Activated CD4-positive, alpha-beta T cell treated with anti-CD3 and anti-CD28 coated beads for 36 hours (primary cell): ENCODE results near the gene FARS2. TPM values are rescaled to one million over a fixed set of nuclear protein-coding genes. Genes with fewer than 3 reads are reported as not detected.

Source experiments
- ATAC-seq: fragments of 200-7000 bp; cut with Tn5 transposase; one replicate; pipeline ENCODE4 v1.10.0; 2021; ENCODE audit warnings: mild to moderate bottlenecking, moderate library complexity
- CTCF ChIA-PET: fragments of 350-600 bp; sonication (Branson Sonifier 250); formaldehyde crosslinking; loops from one replicate; lab custom pipeline; 2021; ENCODE audit warnings: antibody characterized with exemption; lab: Charles Lee
- POLR2A ChIA-PET: fragments of 350-600 bp; sonication (Branson Sonifier 250); formaldehyde crosslinking; loops from one replicate; lab custom pipeline; 2021; ENCODE audit warnings: antibody characterized with exemption, inconsistent platforms; lab: Charles Lee
- DNase-seq: peaks from one replicate; pipeline ENCODE4 v3.0.0-alpha.2; 2020
- H3K27ac Mint-ChIP-seq: one replicate; pipeline ENCODE4 v1.8.0; 2021; ENCODE audit warnings: mixed read lengths
- H3K27me3 Mint-ChIP-seq: one replicate; pipeline ENCODE4 v1.8.0; 2021; ENCODE audit warnings: mixed read lengths
- H3K36me3 Mint-ChIP-seq: one replicate; pipeline ENCODE4 v1.8.0; 2021; ENCODE audit warnings: low read depth, mixed read lengths
- H3K4me1 Mint-ChIP-seq: one replicate; pipeline ENCODE4 v1.8.0; 2021; ENCODE audit warnings: mixed read lengths
- H3K4me3 Mint-ChIP-seq: one replicate; pipeline ENCODE4 v1.8.0; 2021; ENCODE audit warnings: mild to moderate bottlenecking, moderate library complexity, mixed read lengths
- H3K9me3 Mint-ChIP-seq: one replicate; pipeline ENCODE4 v1.8.0; 2021; ENCODE audit warnings: low read depth, mixed read lengths
- intact Hi-C, 2 experiments: fragments of 100-400 bp; cut with DNase I in 1 of 2; cut with micrococcal nuclease in 1 of 2; formaldehyde crosslinking; loops; one replicate each; pipeline versions ENCODE4 v1.14.2 to v1.15.1; 2022 to 2024; cut with DNase I, micrococcal nuclease
- total RNA-seq, 2 experiments: library from RNA; stranded (reverse); gene quantifications; one replicate each; pipeline ENCODE4 v1.2.3, GENCODE V29; 2021

Gene FARS2
- total RNA-seq, 2 experiments from 2014 or later, result 17.6 to 18.4 TPM

- no peaks in the 10 kb centered on the region for H3K27me3 Mint-ChIP-seq
- peaks cover 4% of the 10 kb centered on the region for H3K36me3 Mint-ChIP-seq
- intact Hi-C loops, result no loop called here
- POLR2A ChIA-PET, result no interaction called here
- H3K27ac Mint-ChIP-seq, result peak overlapping the region; percentile 72
- no peak overlapping the region for H3K4me3 Mint-ChIP-seq
- CTCF ChIA-PET, result no interaction called here
- ATAC-seq (peak; percentile 36), DNase-seq (peak; percentile 18)
- H3K4me1 Mint-ChIP-seq, result peaks cover 11% of the 10 kb centered on the region
- H3K9me3 Mint-ChIP-seq, result peaks cover 4% of the 10 kb centered on the region
These were observed 319.6 kb downstream of the FARS2 start for GRCh38 chr6:5580736-5581581.

DNA sequence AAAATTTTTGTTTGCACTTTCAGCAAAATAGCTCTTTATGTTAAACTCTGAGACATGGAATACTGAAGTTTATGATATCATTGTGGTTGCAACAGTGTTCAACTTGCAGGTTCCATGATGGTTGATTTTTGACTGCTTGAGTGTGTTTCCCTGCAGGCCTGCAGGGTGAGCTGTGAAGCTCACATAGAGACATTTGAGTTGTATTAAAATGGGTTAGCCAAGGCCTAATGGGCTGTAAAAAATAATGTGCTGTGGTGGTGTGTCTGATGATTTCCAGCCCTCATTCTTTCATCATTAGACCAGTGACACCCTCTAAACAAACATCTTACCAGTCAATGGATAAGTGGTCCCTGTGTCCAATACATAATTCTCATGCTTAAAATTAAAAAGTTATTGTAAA, 321.4 kb downstream of the FARS2 start:
- no peak for ATAC-seq
- H3K27me3 Mint-ChIP-seq, result no peaks in the 10 kb centered on the region

GRCh38 chr6:5583528-5583927, 322.2 kb downstream of the FARS2 start:
- Mint-ChIP-seq H3K4me3 (no peak overlapping the region), H3K4me1 (peaks cover 11% of the 10 kb centered on the region), H3K9me3 (peaks cover 8% of the 10 kb centered on the region), H3K36me3 (peaks cover 8% of the 10 kb centered on the region), H3K27ac (no peak overlapping the region), H3K27me3 (no peaks in the 10 kb centered on the region)
- ATAC-seq (no peak), DNase-seq (no peak)
- intact Hi-C loops, result no loop called here
- ChIA-PET POLR2A (no interaction called here), CTCF (no interaction called here)

More for the DNA sequence above, 321.4 kb downstream of the FARS2 start:
- Mint-ChIP-seq H3K9me3 (peaks cover 8% of the 10 kb centered on the region), H3K4me1 (peaks cover 11% of the 10 kb centered on the region), H3K4me3 (no peak overlapping the region), H3K27ac (no peak overlapping the region), H3K36me3 (peaks cover 8% of the 10 kb centered on the region)
- ChIA-PET POLR2A (no interaction called here), CTCF (no interaction called here)
- DNase-seq, result no peak
- intact Hi-C loops, result no loop called here

DNA sequence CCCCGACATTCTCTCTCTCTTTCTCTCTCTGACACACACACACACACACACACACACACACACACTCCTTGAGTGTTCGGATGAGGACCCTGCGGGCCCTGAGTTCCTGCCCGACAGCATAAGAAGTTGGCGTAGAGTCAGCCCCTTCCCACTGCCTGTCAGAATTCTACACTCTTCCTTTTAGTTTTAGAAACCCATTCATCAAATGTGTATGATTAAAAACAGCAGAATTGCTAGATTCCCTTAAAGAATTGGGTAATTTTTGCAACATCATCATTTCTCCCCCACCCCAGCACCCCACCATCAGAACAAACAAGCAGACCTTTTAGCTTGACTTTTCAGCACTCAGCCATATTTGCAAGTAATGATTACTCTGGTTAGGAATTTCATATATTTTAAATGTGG, 322.8 kb downstream of the FARS2 start:
- Mint-ChIP-seq H3K4me3 (no peak overlapping the region), H3K9me3 (peaks cover 8% of the 10 kb centered on the region), H3K4me1 (peaks cover 11% of the 10 kb centered on the region), H3K27ac (no peak overlapping the region), H3K27me3 (no peaks in the 10 kb centered on the region), H3K36me3 (peaks cover 8% of the 10 kb centered on the region)
- intact Hi-C loops, result no loop called here
- DNase-seq, result no peak
- CTCF ChIA-PET, result no interaction called here
- no peak for ATAC-seq
- POLR2A ChIA-PET, result no interaction called here

GRCh38 chr6:5587648-5588047, 326.3 kb downstream of the FARS2 start:
- no peaks in the 10 kb centered on the region for H3K27me3 Mint-ChIP-seq
- H3K36me3 Mint-ChIP-seq, result peaks cover 5% of the 10 kb centered on the region
- DNase-seq, result no peak
- H3K9me3 Mint-ChIP-seq, result peaks cover 8% of the 10 kb centered on the region
- H3K4me1 Mint-ChIP-seq, result no peaks in the 10 kb centered on the region
- ChIA-PET CTCF (no interaction called here), POLR2A (no interaction called here)
- H3K27ac Mint-ChIP-seq, result no peak overlapping the region
- H3K4me3 Mint-ChIP-seq, result no peak overlapping the region
- no peak for ATAC-seq
- intact Hi-C loops, result no loop called here

- Mint-ChIP-seq H3K27ac (no peak overlapping the region), H3K4me3 (no peak overlapping the region), H3K9me3 (peaks cover 8% of the 10 kb centered on the region), H3K36me3 (peaks cover 5% of the 10 kb centered on the region), H3K27me3 (no peaks in the 10 kb centered on the region), H3K4me1 (no peaks in the 10 kb centered on the region)
- intact Hi-C loops, result no loop called here
- CTCF ChIA-PET, result interaction anchor here (0.6 to 0.9 kb wide), 2 partner anchors 8 to 113 kb away, joined by 3 read pairs; no protein-coding TSS in a partner anchor
- DNase-seq (no peak), ATAC-seq (no peak)
- POLR2A ChIA-PET, result no interaction called here
These were observed 328.3 kb downstream of the FARS2 start for GRCh38 chr6:5589422-5590141.

- ChIA-PET POLR2A (no interaction called here), CTCF (interaction anchor here (0.6 to 0.9 kb wide), 2 partner anchors 7 to 113 kb away, joined by 3 read pairs; no protein-coding TSS in a partner anchor)
- DNase-seq (no peak), ATAC-seq (no peak)
- peaks cover 8% of the 10 kb centered on the region for H3K9me3 Mint-ChIP-seq
- no peaks in the 10 kb centered on the region for H3K4me1 Mint-ChIP-seq
- no peaks in the 10 kb centered on the region for H3K27me3 Mint-ChIP-seq
- no peak overlapping the region for H3K27ac Mint-ChIP-seq
- no peak overlapping the region for H3K4me3 Mint-ChIP-seq
- intact Hi-C loops, result no loop called here
- peaks cover 5% of the 10 kb centered on the region for H3K36me3 Mint-ChIP-seq
These were observed 328.9 kb downstream of the FARS2 start for GRCh38 chr6:5590187-5590586.

- Mint-ChIP-seq H3K4me3 (no peak overlapping the region), H3K36me3 (peaks cover 3% of the 10 kb centered on the region), H3K4me1 (no peaks in the 10 kb centered on the region), H3K27me3 (no peaks in the 10 kb centered on the region), H3K9me3 (no peaks in the 10 kb centered on the region), H3K27ac (no peak overlapping the region)
- no peak for DNase-seq
- ChIA-PET CTCF (no interaction called here), POLR2A (no interaction called here)
- no peak for ATAC-seq
- intact Hi-C loops, result no loop called here
These were observed 331.7 kb downstream of the FARS2 start for GRCh38 chr6:5592886-5593519.

DNA sequence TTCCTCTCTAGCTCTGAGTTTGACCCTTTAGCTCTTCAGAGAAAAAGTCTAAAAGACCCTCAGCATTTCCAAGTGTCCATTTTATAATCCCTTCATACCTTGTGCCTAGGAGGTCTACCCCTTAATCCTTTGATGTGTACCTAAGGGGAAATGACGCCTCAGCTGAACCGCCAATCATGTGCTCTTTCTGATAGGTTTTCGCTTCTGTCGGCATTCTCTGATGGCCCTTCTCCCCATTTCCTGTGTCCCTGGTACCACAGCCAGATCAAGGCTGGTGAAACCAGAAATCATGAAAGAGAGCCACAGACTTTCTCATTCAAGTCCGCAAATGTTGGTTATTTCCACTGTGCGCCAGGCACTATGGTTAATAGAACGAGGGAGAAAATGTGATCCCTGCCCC, 333.9 kb downstream of the FARS2 start:
- CTCF ChIA-PET, result no interaction called here
- no peak for ATAC-seq
- peaks cover 3% of the 10 kb centered on the region for H3K36me3 Mint-ChIP-seq

GRCh38 chr6:5597413-5597812, 336.1 kb downstream of the FARS2 start:
- no peak for ATAC-seq
- peaks cover 3% of the 10 kb centered on the region for H3K36me3 Mint-ChIP-seq
- CTCF ChIA-PET, result interaction anchor here (0.8 kb wide), 1 partner anchor 8 kb away, joined by 3 read pairs; no protein-coding TSS in a partner anchor

More for the DNA sequence above, 333.9 kb downstream of the FARS2 start:
- Mint-ChIP-seq H3K9me3 (no peaks in the 10 kb centered on the region), H3K27me3 (no peaks in the 10 kb centered on the region), H3K4me1 (no peaks in the 10 kb centered on the region), H3K4me3 (no peak overlapping the region), H3K27ac (no peak overlapping the region)
- POLR2A ChIA-PET, result no interaction called here
- no peak for DNase-seq
- intact Hi-C loops, result no loop called here

DNA sequence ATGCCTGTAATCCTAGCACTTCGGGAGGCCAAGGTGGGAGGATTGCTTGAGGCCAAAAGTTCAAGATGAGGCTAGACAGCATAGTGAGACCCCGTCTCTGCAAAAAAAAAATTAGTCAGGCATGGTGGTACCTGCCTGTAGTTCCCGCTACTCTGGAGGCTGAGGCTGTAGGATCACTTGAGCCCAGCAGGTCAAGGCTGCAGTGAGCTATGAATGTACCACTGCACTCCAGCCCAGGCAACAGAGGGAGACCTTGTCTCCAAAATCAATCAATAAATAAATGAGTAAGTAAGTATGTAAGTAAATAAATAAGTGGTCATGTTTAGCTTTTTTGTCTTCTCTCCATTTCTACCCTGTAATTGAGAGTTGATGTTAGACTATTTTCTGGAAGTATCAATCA, 336.8 kb downstream of the FARS2 start:
- DNase-seq, result no peak
- ChIA-PET CTCF (interaction anchor here (0.5 to 0.8 kb wide), 2 partner anchors 8 to 26 kb away, joined by 3 read pairs; no protein-coding TSS in a partner anchor), POLR2A (no interaction called here)
- H3K9me3 Mint-ChIP-seq, result no peaks in the 10 kb centered on the region
- peaks cover 2% of the 10 kb centered on the region for H3K4me1 Mint-ChIP-seq
- no peak overlapping the region for H3K4me3 Mint-ChIP-seq
- no peak overlapping the region for H3K27ac Mint-ChIP-seq
- intact Hi-C loops, result no loop called here
- ATAC-seq, result no peak
- H3K27me3 Mint-ChIP-seq, result no peaks in the 10 kb centered on the region
- H3K36me3 Mint-ChIP-seq, result peaks cover 3% of the 10 kb centered on the region

More at GRCh38 chr6:5597413-5597812, 336.1 kb downstream of the FARS2 start:
- no peak for DNase-seq
- intact Hi-C loops, result no loop called here
- no peaks in the 10 kb centered on the region for H3K9me3 Mint-ChIP-seq
- peaks cover 2% of the 10 kb centered on the region for H3K4me1 Mint-ChIP-seq
- no peak overlapping the region for H3K27ac Mint-ChIP-seq
- no peak overlapping the region for H3K4me3 Mint-ChIP-seq
- POLR2A ChIA-PET, result no interaction called here
- no peaks in the 10 kb centered on the region for H3K27me3 Mint-ChIP-seq
